Osteocyte (in vitro differentiated cells): ENCODE results near the gene ESRRA. TPM values are rescaled to one million over a fixed set of nuclear protein-coding genes. Genes with fewer than 3 reads are reported as not detected.
A peak's percentile ranks its signal among the peaks of the same experiment; 100 is the strongest.

ENCODE experiments used
- DNase-seq: peaks from one replicate; pipeline ENCODE4 v3.0.0; 2021; ENCODE audit warnings: mixed read lengths; ENCODE audit not compliant: unreplicated experiment; ENCODE audit errors: extremely low spot score
- H3K27ac Mint-ChIP-seq: one replicate; pipeline ENCODE4 v1.8.0; 2021; ENCODE audit warnings: mild to moderate bottlenecking, mixed read lengths; ENCODE audit not compliant: unreplicated experiment
- H3K27me3 Mint-ChIP-seq: one replicate; pipeline ENCODE4 v1.8.0; 2021; ENCODE audit warnings: mixed read lengths; ENCODE audit not compliant: unreplicated experiment
- H3K36me3 Mint-ChIP-seq: one replicate; pipeline ENCODE4 v1.8.0; 2021; ENCODE audit warnings: mixed read lengths; ENCODE audit not compliant: unreplicated experiment
- H3K4me1 Mint-ChIP-seq: one replicate; pipeline ENCODE4 v1.8.0; 2021; ENCODE audit warnings: mixed read lengths; ENCODE audit not compliant: unreplicated experiment
- H3K4me3 Mint-ChIP-seq: one replicate; pipeline ENCODE4 v1.8.0; 2021; ENCODE audit warnings: mild to moderate bottlenecking, moderate library complexity, mixed read lengths; ENCODE audit not compliant: unreplicated experiment
- H3K9me3 Mint-ChIP-seq: one replicate; pipeline ENCODE4 v1.8.0; 2021; ENCODE audit warnings: mixed read lengths; ENCODE audit not compliant: unreplicated experiment
- CTCF ChIP-seq: fragments of 200-600 bp; sonication (generic); IDR thresholded peaks from 2 replicates; pipeline ENCODE4 v1.5.0; 2021; ENCODE audit warnings: antibody characterized with exemption, mild to moderate bottlenecking, moderate library complexity
- total RNA-seq: library from RNA; stranded (reverse); gene quantifications from 2 replicates; pipeline ENCODE4 v1.2.1, GENCODE V29; 2021

Gene ESRRA
- total RNA-seq, 1 donor from 2014 or later = 37.4 TPM

DNA sequence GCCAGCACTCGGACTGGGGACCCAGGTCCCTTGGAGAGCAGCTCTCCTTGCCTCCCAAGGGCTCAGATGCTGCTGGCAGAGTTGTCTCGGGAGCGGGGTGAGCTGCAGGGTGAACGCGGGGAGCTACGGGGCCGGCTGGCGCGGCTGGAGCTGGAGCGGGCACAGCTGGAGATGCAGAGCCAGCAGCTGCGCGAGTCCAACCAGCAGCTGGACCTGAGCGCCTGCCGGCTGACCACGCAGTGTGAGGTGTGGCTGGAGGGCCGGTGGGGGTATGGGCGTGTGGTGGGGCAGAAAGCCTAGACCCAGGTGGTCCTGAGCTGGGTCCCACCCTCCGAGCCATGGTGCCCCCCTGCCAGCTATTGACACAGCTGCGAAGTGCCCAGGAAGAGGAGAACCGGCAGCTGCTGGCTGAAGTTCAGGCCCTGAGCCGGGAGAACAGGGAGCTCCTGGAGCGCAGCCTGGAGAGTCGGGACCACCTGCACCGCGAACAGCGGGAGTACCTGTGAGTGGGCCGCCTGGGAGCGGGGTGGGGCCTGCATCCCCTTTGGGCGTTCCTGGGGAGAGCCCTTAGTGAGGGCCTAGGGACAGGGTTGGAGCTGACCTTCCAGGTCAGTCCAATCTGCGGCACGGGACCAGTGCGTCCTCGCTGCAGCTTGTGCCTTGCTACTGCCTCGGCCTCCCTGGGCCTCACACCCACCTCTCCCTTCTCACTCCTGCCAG, 47.8 kb downstream of the ESRRA start:
- H3K27ac Mint-ChIP-seq = no peak overlapping the region
- DNase-seq = no peak
- no peaks in the 10 kb centered on the region for H3K9me3 Mint-ChIP-seq
- no peak overlapping the region for H3K4me3 Mint-ChIP-seq
- H3K4me1 Mint-ChIP-seq = peaks cover 16% of the 10 kb centered on the region
- TF ChIP-seq CTCF = no peak
- no peaks in the 10 kb centered on the region for H3K36me3 Mint-ChIP-seq
- no peaks in the 10 kb centered on the region for H3K27me3 Mint-ChIP-seq

- no peak overlapping the region for H3K27ac Mint-ChIP-seq
- H3K4me1 Mint-ChIP-seq = peaks cover 21% of the 10 kb centered on the region
- H3K4me3 Mint-ChIP-seq = no peak overlapping the region
- H3K9me3 Mint-ChIP-seq = no peaks in the 10 kb centered on the region
- no peaks in the 10 kb centered on the region for H3K36me3 Mint-ChIP-seq
- no peaks in the 10 kb centered on the region for H3K27me3 Mint-ChIP-seq
- no peak for TF ChIP-seq CTCF
- DNase-seq = no peak
Measured at GRCh38 chr11:64353715-64354506, 48.6 kb downstream of the ESRRA start.

- H3K27ac Mint-ChIP-seq = peak overlapping the region; percentile 69
Measured at GRCh38 chr11:64355078-64355940, 50.0 kb downstream of the ESRRA start.

GRCh38 chr11:64356498-64357411, 51.4 kb downstream of the ESRRA start:
- Mint-ChIP-seq H3K27ac (peak overlapping the region; percentile 75), H3K4me3 (peak overlapping the region; percentile 40), H3K27me3 (no peaks in the 10 kb centered on the region), H3K4me1 (peaks cover 39% of the 10 kb centered on the region), H3K36me3 (peaks cover 5% of the 10 kb centered on the region), H3K9me3 (no peaks in the 10 kb centered on the region)
- no peak for DNase-seq
- peak; percentile 51 for TF ChIP-seq CTCF

More at GRCh38 chr11:64355078-64355940, 50.0 kb downstream of the ESRRA start:
- peak; percentile 71 for TF ChIP-seq CTCF
- Mint-ChIP-seq H3K36me3 (no peaks in the 10 kb centered on the region), H3K27me3 (no peaks in the 10 kb centered on the region), H3K4me1 (peaks cover 30% of the 10 kb centered on the region), H3K4me3 (no peak overlapping the region), H3K9me3 (no peaks in the 10 kb centered on the region)
- DNase-seq = no peak
